Right atrium auricular region (tissue), 2 donors: ENCODE measurements around the gene GADL1. TPM values are rescaled to one million over a fixed set of nuclear protein-coding genes. Genes with fewer than 3 reads are reported as not detected.

Experiments used
- DNase-seq: peaks from one replicate; pipeline ENCODE4 v3.0.0-alpha.2; 2019; ENCODE audit warnings: low spot score
- H3K27ac ChIP-seq, 2 donors: fragments of 200-600 bp; sonication (generic); 1 replicate in 1 of 2; 2 replicates in 1 of 2; pipeline ENCODE4 v1.5.1; 2016 to 2019
- H3K27me3 ChIP-seq, 2 donors: fragments of 200-600 bp; sonication (generic); one replicate each; pipeline versions ENCODE4 v1.5.1 to v1.6.0; 2017 to 2019
- H3K36me3 ChIP-seq: fragments of 200-600 bp; sonication (generic); one replicate; pipeline ENCODE4 v1.5.1; 2016
- H3K4me1 ChIP-seq, 2 donors: fragments of 200-600 bp; sonication (generic); one replicate each; pipeline versions ENCODE4 v1.5.1 to v1.6.0; 2017 to 2019
- H3K4me3 ChIP-seq, 2 donors: fragments of 200-600 bp; sonication (generic); 1 replicate in 1 of 2; 2 replicates in 1 of 2; pipeline ENCODE4 v1.5.1; 2017 to 2019; ENCODE audit warnings: mild to moderate bottlenecking in 1 of 2, moderate library complexity in 1 of 2
- H3K9me3 ChIP-seq, 2 donors: fragments of 200-600 bp; sonication (generic); one replicate each; pipeline ENCODE4 v1.5.1; 2019
- total RNA-seq, 2 donors: library from RNA; depleted of rRNA; stranded (reverse); fragments of >200 nt; gene quantifications; one replicate each; pipeline ENCODE4 v1.1.0, GENCODE V29; 2016
- TF ChIP-seq, protein P1 (sequence below), 2 donors: fragments of 200-600 bp; sonication (generic); IDR thresholded peaks; one replicate each; pipeline ENCODE4 v1.5.1; 2019; ENCODE audit warnings: antibody characterized with exemption in 2 of 2

GADL1 gene
- total RNA-seq, 2 donors from 2014 or later: not detected

DNA sequence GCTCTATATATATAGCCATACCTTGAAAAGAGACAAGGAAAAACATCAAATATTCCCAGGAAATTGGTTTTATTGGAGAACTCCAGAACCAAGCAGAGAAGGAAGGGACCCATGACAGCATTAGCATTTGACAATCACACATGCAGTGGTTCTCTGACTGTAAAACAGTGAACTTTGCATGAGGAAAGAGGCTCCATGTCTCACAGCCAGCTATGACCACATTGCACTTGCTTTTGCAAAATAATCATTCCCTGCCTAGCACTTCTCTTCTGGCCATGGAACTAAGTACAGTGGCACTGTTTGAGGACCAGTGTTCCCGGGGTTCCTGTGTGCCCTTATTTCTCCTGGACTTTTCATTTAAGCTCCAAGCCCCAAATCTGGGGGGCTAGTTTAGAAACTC, 202.5 kb downstream of the GADL1 start:
- DNase-seq: no peak
- Histone ChIP-seq H3K4me3 (no peak overlapping the region), H3K36me3 (peaks cover 88% of the 10 kb centered on the region), H3K4me1 (peaks cover 0 to 83% of the 10 kb centered on the region in 2 donors), H3K27ac (peak overlapping the region; percentile 61 to 81), H3K27me3 (no peaks in the 10 kb centered on the region), H3K9me3 (no peaks in the 10 kb centered on the region)
- TF ChIP-seq, protein P1, sequence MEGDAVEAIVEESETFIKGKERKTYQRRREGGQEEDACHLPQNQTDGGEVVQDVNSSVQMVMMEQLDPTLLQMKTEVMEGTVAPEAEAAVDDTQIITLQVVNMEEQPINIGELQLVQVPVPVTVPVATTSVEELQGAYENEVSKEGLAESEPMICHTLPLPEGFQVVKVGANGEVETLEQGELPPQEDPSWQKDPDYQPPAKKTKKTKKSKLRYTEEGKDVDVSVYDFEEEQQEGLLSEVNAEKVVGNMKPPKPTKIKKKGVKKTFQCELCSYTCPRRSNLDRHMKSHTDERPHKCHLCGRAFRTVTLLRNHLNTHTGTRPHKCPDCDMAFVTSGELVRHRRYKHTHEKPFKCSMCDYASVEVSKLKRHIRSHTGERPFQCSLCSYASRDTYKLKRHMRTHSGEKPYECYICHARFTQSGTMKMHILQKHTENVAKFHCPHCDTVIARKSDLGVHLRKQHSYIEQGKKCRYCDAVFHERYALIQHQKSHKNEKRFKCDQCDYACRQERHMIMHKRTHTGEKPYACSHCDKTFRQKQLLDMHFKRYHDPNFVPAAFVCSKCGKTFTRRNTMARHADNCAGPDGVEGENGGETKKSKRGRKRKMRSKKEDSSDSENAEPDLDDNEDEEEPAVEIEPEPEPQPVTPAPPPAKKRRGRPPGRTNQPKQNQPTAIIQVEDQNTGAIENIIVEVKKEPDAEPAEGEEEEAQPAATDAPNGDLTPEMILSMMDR (IDR thresholded peaks at IDR 0.05): no peak

GRCh38 chr3:30691249-30691880, 203.1 kb downstream of the GADL1 start:
- no peaks in the 10 kb centered on the region for H3K27me3 ChIP-seq
- no peak for DNase-seq
- TF ChIP-seq, protein P1 (IDR thresholded peaks at IDR 0.05): no peak
- H3K9me3 ChIP-seq: no peaks in the 10 kb centered on the region
- H3K4me3 ChIP-seq: no peak overlapping the region
- peak overlapping the region; percentile 61 to 81 for H3K27ac ChIP-seq
- peaks cover 86% of the 10 kb centered on the region for H3K36me3 ChIP-seq
- peaks cover 0 to 79% of the 10 kb centered on the region in 2 donors for H3K4me1 ChIP-seq

GRCh38 chr3:30690199-30690598, 204.3 kb downstream of the GADL1 start:
- Histone ChIP-seq H3K36me3 (peaks cover 80% of the 10 kb centered on the region), H3K9me3 (no peaks in the 10 kb centered on the region), H3K4me1 (peaks cover 0 to 81% of the 10 kb centered on the region in 2 donors), H3K27ac (peak overlapping the region; percentile 69 to 81), H3K27me3 (no peaks in the 10 kb centered on the region), H3K4me3 (no peak overlapping the region)
- DNase-seq: no peak
- TF ChIP-seq, protein P1 (IDR thresholded peaks at IDR 0.05): no peak

DNA sequence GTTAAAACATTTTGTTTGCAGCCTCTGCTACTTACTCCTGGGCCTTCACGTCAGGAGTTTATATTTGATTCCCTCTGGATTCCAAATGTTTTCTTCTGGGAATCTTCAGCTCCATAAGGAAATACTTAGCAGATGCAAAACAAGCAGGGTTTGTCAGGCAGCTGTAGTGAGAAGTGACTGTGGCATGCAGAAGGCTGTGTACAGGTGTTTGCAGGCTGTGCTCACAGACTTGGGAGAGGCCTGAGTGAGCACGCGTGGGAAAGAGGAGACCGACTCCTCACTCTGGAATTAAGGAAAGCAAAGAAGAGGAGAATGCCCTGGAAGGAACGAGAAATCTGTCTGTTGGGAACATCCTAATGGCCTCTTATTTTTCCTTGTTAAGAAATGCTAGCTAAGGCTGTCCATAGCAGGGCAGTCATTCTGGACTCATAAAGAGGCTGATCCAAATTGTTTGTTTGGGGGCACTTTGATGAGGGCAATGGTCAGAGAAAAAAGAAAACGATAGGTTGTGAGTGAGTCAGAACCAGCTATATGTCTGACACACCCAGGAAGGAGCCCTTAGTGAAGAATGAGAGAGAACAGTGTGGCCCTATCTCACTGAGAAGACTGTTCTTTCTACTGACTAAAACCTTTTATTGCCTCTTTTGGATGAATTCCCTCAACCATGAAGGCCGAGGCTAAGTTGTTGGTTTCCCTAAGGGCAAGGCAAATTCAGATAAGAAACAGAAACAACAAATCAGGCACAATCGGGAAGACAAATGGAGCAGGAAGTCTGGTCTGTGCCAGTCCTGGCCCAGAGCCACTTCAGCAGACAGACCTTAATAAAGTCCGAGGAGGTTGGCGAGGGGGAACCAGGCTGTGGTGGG, 205.5 kb downstream of the GADL1 start:
- Histone ChIP-seq H3K27ac (peak overlapping the region; percentile 69 to 81), H3K27me3 (no peaks in the 10 kb centered on the region), H3K36me3 (peaks cover 71% of the 10 kb centered on the region), H3K4me1 (peaks cover 0 to 93% of the 10 kb centered on the region in 2 donors), H3K9me3 (no peaks in the 10 kb centered on the region), H3K4me3 (no peak overlapping the region)
- no peak for DNase-seq
- TF ChIP-seq, protein P1 (IDR thresholded peaks at IDR 0.05): no peak

GRCh38 chr3:30687930-30688570, 206.4 kb downstream of the GADL1 start:
- Histone ChIP-seq H3K27me3 (no peaks in the 10 kb centered on the region), H3K9me3 (no peaks in the 10 kb centered on the region), H3K27ac (peak overlapping the region; percentile 69 to 81), H3K4me3 (no peak overlapping the region), H3K36me3 (peaks cover 66% of the 10 kb centered on the region), H3K4me1 (peaks cover 0 to 93% of the 10 kb centered on the region in 2 donors)
- TF ChIP-seq, protein P1 (IDR thresholded peaks at IDR 0.05): no peak
- no peak for DNase-seq
